SH-SY5Y (cell line): Measurements from ENCODE around the gene PRKCG.

Source experiments
- GATA2 ChIP-seq: IDR thresholded peaks from 2 replicates; pipeline ENCODE4 v1.6.1; 2011; ENCODE audit warnings: mild to moderate bottlenecking, low read depth, low read length
- GATA3 ChIP-seq: IDR thresholded peaks from 2 replicates; pipeline ENCODE4 v1.6.1; 2011; ENCODE audit warnings: low read depth, mild to moderate bottlenecking, low read length, moderate library complexity

DNA sequence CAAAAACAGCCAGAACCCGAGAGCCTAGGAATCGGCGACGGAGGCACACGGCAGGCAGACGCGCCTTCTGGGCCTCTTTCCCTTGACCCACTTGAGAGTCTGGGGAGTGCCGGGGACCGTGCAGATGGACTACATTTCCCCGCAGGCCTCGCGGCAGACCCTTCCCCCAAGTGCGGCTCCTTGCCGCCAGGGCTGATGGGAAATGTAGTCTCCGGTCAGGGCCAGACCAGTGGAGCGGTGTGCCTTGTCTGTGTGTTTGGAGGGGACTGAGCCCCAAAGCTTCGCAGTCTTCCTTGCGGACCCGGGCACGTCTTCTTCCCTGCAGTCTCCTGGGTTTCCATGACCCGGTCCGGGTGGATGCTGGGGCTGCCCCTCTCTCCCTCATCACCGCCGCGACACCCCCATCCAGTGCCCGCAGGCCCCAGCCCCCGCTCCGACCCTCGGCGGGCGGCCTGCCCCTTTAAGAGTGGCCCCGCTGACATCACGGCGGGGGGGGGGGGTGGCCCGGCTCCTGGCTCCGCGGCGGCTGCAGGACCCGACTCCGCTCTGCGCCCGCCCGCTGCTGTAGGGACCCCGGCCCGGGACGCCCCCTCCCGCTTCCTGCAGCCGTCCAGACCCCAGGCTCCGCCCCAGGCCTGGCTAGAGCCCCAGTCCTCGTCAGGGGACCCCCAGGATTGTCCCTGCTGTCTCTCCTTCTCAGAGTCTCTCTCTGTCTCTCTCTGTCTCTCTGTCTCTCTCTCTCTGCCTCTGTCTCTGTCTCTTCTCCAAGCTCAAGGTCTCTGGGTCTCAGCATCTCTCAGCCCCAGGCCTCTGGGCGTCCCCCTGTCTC lies 26.3 kb downstream of the PRKCG start:
- TF ChIP-seq GATA2: no peak
- TF ChIP-seq GATA3: no peak
